GM21381 (cell line): ENCODE measurements around the gene CTU2.

Experiments
- ATAC-seq: cut with Tn5 transposase; IDR thresholded peaks from one replicate; pipeline ENCODE4 v1.9.1; 2021; ENCODE audit warnings: mild to moderate bottlenecking, moderate library complexity; ENCODE audit not compliant: unreplicated experiment

CTU2 gene

DNA sequence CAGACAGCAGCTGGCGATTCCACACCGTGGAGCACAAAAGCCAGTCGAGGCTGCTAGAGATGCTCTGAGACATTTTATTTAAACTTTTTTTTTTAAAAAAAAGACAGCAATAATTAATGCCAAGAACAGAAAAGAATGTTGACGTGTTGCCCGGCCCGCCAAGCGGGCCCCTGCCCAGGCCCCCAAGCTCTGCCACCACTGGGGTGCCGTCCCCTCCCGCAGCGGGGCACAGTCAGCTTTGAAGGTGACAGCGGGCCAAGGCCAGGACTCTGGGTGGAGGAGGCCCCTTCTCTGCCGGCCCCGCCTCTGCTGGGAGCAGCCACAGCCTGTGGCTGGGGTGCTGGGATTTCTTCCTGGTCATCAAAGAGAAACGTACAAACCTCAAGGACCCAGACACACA lies 9.9 kb upstream of the CTU2 start:
- ATAC-seq: no peak

DNA sequence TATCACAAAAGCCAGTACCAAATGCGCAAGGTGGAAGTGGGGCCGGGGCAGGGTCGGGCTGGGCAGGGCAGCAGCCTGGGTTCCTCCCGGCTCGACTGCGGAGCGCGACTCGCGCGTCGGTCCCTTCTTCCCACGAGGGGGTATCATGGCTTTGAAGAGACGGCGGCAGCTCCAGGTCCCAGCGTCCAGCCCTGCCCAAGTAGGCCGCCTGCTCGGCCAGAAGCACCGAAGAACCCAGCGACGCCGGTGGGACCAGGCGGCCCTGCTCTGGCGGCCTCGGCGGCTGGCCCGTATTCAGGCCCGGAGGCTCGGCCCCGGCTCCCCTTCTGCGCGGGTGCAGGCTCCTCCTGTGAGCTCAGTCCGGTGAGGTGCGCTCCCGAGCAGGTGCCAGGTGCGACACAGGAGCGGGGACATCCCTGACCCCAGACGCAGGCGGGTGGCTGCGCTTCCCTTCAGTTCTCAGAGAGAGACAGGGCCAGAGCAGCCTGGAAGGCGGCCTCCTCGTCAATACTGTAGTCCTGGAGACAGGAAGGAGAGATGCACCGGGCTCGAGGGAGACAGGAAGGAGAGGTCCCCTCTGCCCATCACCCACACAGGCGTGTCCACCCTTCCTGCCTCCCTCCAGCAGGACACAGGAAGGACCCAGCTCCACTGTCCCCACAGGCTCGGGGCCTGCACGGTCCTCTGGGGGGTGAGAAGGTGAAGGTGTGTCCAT lies 9.0 kb upstream of the CTU2 start:
- no peak for ATAC-seq

DNA sequence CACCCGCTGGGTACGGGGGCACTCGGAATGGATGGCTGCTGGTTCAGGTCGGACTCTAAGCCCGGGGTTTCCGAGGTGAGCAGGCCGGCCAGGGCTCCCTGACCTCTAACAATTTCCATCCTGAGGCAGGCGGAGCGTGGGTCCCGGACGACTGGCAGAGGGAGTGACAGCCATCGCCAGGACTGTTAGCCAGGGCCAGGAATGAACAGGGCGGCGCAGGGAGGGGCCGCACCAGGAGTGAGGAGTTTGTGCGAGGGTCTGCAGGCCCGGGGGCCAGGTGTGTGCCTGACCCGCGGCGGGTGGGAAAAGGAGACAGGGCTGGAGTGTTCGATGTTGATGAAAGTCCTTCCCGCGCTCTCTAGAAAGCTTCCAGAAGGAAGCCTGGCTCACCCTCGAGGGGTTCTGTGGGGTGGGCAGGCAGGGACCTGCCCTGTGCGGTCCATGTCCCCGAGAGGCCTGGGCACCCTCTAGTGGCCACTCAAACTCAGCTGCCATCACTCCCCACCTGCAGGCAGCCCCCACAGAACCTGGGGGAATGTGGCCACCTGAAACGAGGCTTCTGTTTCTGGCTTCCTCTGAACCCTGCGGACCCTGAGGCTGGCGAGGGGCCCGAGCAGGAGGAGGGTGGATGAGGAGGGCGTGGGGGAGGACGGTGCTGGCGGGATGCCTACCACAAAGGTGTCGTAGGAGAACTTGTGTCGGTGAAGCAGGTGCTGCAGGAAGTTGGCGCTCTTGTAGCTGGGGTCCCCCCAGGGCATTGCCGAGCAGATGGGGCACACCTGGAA lies 8.3 kb upstream of the CTU2 start:
- no peak for ATAC-seq

DNA sequence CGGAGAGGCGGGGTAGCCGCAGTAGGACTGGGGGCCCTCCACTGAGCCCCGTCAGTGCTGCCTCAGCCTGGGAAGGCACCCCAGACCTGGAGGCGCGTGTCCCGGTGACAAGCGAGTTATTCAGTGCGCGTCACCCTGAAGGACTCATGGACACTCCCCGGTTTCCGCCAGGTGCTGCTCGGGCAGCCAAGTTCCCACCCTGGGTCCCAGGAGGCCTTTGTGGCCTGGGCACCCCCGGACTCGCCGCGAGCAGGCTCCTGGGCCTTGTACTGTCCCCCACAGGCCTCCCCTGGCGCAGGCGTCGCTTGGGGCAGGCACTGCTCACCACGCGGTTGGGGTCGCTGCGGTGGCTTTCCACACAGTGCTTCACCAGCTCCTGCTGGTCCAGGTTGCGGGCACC lies 7.7 kb upstream of the CTU2 start:
- ATAC-seq: no peak

DNA sequence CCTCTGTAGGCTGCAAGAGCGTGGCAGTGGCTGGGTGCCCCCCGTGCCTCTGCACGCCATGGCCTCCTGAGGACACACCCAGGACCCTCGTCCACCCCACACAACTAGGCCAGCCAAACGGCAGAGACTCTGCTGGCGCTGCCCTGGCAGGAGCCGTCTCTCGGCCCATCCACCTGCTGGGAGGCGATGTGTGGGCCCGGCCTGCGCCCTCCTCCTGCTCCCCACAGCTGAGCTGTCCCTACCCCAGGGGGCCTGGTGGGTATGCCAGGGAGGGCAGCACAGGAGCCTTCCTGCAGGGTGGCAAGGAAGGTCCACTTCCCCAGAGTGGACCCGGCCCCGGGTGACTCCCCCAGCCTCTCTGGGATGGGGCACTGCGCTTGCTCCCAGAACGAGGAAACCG lies 7.1 kb upstream of the CTU2 start:
- no peak for ATAC-seq

DNA sequence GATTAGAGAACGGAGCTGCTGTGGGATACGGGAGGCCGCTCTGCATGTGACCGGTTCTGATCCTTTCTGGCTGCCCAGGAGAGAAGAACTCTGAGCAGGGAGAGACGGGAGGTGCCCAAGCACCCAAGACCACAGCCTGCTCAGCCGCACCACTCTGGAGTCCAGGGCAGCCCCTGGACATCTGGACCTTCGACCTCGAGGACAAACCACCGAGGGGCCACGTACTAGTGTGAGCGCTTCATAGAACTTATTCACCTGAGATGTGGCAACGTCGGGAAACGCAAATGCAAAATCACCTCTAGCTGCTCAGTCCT lies 6.0 kb upstream of the CTU2 start:
- no peak for ATAC-seq

DNA sequence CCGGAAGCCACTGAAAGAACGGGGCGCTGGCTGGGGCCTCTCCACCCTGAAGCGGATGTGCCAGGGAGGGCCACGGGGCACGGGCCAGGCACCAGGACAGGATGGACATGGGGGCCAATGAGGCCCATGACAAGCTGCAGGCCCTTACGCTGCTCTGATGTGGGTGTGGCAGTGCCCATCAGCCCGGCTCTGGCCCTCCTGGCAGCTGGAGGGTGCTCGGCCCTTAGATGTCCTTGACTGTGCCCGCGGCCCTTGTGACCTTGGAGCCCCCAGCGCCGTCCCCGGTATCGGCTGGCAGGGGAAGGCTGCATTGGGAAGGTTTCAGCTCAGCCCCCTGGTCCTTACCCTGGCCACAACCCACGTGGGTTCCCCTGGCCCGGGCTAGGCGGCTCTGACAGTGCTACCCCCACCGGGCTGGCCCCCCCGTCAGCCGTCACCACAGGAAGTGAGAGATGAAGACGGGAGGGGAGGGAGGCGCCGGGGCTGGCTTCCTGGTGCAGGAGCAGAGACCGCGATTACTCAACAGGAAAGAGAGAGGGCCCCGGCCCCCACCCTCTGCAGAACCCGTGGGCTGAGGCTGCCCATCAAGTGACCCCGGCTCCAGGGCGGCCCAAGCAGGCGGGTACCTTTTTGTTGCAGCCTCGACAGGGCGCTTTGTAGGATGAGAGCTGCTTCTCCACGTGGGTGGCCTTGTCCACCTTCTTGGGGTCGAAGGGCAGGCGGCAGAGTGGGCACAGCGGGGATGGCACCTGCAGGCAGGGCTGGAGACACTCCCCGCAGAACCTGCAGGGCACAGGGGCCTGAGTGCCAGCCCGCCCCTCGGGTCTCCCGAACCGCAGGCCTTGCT lies 5.4 kb upstream of the CTU2 start:
- peak; percentile 73 for ATAC-seq

DNA sequence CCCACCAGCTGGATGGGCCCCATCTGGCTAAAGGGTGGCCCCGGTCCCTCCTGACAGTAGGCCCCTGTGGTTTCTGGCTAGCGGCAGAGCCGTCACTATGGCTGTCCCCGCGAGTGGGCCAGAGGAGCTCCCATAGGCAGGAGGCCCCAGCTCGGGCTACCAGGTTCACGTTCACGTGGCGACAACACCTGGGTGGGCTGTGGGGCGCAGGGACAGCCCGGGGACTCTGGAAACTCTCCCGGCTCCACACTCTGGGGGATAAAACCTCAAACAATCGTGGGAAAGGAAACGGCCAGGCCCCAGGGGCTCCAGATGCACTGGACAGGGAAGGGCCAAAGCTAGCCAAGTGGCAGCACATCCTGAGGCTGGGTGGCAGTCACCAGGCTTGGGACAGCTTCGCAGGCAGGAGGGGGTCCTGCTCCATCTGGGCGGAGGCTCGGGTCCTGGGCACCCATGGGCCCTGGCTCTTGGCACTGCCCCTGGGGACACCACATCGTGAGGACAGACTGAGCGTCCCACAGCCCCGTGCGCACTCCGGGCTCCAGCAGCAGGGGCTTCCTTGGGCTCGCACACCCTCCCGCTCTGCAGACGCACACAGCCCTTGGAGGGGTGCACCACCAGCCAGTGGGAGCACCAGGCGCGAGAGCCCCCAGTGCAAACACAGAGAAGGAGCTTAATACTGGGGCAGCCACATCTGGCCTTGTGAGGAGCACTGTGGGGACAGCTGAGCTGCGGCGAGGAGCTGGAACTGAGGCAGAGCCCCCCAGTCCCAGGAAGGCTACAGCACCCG lies 4.5 kb upstream of the CTU2 start:
- no peak for ATAC-seq

DNA sequence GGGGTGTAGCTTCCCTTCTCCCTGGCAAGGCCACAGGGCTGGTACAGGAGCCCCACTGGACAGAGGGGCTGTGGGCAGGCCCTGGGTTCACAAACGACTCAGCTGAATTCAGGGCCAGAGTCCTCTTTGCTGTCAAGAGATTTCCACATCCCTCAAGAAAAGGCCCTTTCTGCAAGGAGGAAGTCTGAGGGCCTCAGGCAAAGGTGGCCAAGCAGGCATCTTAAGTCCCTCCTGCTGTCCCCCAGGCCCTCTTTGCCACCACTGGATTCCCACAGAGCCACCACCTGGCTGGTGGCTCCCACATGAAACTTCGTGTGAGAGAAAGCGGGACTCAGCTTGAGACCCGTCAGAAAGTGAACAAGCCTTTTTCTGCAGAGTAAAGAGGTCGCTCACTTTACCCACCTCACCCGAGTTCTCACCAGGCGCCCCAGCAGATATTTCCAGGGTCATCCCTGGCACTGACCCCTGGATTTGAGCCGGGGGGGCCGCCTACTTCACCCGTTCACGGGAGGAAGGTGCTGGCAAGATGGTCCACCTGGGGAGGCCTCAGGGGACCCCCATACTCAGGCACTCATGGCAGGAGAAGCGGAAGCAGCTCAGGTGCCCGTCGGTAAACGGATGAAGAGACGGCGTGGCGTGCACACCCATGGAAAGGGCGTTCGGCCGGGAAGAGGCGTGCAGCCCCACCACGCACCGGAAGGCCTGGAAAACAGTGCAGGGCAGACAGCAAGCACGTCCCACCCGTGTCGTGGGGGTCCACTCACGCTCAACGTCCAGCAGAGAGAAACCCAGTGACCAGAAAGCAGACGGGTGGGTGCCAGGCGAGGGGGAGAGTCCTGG lies 3.7 kb upstream of the CTU2 start:
- no peak for ATAC-seq

DNA sequence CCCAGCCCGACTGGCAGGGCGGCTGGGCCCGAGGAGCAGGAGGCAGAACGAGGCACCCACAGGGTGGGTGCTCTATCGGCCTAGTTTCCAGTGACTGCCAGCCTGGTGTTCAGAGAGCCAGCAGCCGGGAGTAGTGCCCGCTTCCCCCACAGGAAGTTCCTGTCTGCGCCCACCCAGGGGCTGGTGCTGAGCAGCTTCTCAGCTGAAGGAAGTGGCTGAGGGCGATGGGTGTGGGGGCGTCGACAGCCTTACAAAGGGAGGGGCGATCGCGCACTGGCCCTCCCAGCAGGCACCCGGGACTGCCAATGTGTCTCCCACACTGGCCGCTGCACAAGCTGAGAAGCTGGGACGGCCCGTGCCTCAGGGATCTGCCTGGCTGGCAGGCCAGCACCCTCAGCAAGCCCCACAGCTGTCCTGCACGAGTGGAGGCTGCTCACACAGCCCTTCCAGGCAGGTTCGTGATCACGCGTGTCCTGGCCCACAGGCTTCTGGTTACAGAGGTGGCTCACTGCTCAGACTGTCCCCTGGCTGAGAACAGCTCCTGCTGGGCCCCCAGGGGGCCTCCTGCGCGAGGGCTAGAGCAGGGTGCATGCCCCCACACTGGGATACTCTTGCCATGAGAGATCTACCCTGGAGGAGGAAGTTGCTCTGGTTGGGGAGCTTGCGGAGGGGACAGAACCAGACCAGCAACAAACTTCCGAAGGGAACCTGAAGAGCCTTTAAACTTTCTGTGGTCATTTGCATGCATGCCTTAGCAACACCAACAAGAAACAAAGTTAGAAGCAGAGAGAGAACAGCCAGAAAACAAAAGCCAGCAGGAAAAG lies 2.6 kb upstream of the CTU2 start:
- ATAC-seq: no peak

DNA sequence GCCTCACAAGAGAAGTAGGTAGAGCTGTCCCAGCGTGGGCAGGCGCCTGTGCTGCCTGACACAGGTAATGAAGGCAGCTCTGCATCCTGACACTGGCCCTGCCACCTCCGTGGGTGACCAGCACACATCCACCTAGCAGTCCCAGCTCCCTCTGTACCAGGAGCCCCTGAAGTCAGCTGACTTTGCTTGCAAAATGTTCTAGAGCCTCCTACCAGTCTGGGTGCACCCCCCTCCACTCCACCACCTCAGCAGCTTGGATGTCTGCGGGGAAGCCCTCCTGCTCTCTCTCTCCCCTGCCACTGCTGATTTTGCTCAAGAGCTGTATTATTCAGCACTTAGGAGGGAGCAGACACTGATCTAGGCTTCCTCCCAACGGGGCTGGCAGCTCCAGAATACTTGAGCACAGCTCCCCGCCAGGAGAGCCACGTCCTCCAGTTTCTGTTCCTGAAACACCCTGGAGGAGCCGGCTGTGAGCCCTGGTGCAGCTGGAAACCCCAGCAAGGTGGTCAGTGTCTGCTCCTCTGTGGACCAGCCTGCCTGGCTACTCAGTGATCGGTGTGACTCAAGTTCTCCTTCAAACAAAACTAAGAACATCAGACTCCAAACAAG lies 1.1 kb upstream of the CTU2 start:
- ATAC-seq: no peak

DNA sequence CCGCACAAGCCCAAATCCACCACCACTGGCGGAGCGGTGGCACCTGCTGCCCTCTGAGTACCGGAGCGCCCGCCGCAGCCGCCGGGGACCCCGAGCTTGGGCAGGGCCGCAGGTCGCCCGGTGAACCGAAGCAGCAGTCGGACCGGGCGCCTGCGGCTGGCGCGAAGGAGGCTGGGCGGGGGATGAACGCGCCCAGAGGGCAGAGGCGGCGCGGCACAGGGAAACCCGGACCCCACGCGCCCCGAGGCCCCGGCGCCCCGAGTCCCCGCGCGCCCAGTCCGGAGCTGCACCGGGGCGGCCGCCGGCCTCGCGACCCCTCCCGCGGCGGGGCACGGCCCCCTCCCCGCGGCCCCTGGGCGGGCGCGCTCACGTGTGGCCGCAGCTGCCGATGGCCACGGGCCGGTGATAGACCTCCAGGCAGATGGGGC lies 488 bp upstream of the CTU2 start:
- no peak for ATAC-seq

DNA sequence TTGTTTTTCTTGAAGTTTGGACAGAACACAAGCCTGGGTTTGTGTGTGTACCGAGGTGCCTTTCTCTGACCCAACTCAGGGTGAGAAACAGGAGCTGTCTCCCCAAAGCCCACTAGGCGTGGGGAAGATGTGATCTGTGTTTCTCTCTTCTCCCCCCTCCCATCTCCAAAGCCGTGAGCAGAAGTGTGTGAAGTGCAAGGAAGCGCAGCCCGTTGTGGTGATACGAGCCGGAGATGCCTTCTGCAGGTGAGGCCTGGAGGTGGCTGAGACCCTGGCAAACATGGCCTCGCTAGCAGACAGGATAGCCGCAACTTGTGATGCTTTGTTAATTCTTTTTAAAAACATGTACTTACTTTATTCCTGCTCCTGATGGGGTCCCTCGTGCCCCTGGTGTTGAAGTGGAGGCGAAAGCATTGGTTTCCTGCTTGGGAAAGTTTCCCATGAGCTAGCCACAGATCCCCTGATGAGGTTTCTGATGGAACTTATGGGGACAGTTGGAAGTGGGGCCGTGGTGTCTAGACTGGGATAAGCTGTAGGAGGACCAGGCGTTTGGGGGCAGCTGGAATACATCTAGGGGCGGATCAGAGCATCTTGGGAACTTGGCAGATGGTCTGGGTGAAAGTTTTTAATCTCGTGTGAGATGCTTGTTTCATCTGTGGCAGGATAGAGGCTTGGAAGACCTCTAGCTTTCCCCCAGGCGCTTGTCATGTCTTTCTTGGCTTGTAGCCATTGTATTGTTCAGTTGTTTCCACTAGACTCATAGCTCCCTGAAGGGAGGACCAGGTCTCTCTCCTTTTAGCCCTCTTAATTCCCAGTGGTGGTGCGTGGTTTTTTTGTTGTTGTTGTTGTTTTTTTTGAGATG lies 893 bp downstream of the CTU2 start:
- no peak for ATAC-seq

DNA sequence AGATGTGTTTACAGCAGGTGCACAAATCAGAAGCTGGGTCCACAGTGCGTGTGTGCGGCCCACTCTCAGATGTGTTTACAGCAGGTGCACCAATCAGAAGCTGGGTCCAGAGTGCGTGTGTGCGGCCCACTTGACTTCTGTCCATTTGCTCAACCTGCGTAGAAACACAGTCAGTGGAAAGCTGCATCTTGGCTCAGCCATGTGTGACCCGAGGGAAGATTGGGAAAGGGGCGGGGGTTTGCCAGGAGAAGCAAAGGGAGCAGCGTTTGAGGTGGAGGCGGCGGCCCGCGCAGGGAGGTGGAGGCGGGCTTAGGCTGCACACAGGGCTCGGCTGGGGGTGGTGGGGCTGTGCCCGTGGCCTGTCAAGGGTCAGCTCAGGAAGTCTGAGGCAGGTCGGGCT lies 4.3 kb downstream of the CTU2 start:
- ATAC-seq: no peak

DNA sequence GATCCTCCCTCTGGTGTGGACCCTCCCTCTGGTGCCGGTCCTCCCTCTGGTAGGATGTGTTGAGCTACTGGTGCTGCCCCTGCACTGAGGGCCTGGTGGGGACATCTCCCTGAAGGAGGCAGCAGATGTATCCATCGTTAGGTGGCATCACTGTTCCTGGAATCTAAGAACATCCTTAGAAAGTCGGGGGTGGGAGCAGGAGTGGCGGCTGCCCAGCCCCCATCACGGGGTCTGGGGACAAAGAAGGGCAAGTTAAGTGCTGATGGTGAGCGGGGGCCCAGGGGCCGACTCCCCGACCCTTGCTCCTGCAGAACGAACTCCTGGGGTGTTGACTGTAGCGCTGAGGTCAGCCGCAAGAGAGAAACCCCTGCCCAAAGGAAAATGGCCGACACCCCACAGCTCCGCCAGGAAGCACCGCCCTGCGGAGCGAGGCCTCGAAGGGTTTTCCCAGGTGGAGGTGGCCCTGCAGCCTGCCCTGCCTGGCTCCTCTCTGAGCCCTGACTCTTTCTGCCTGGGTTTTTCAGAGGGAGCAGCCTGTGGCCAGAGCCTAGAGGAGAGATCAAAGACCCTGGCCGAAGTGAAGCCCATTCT lies 5.5 kb downstream of the CTU2 start:
- no peak for ATAC-seq

DNA sequence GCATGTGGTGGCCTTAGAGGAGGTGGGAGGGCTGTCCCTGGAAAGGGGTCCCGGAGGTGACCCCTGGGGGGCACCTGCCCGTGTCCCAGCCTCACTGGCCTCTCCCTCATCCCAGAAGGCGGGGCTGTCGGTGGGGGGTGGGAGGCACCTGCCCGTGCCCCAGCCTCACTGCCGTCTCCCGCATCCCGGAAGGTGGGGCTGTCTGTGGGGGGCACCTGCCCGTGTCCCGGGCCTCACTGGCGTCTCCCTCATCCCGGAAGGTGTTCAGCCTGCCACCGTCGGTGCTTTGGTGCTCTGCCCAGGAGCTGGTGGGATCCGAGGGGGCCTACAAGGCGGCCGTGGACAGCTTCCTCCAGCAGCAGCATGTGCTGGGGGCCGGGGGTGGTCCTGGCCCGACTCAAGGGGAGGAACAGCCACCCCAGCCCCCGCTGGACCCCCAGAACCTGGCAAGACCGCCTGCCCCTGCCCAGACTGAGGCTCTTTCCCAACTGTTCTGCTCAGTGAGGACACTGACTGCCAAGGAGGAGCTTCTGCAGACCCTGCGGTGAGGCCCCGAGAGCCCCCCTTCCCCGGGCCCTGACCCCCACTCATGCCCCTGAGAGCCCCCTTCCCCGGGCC lies 6.2 kb downstream of the CTU2 start:
- no peak for ATAC-seq

DNA sequence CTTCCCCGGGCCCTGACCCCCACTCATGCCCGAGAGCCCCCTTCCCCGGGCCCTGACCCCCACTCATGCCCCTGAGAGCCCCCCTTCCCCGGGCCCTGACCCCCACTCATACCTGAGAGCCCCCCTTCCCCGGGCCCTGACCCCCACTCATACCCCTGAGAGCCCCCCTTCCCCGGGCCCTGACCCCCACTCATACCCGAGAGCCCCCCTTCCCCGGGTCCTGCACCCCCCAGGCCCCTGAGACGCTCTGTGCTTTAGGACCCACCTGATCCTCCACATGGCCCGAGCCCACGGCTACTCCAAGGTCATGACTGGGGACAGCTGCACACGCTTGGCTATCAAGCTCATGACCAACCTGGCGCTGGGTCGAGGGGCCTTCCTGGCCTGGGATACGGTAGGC lies 6.8 kb downstream of the CTU2 start:
- no peak for ATAC-seq
